Activated CD4-positive, alpha-beta T cell treated with anti-CD3 and anti-CD28 coated beads, Interleukin-2, amount 50 U/mL, for 48 hours (primary cell): ENCODE measurements around the gene RBMX2.
"Not testable (repeated sequence)": the region's sequence is repeated elsewhere in the genome, so short reads cannot be mapped to it uniquely, and the experiment has no call there.

Experiments
- DNase-seq, 2 experiments: peaks; one replicate each; pipeline ENCODE4 v3.0.0-alpha.2; 2020

RBMX2 gene

GRCh38 chrX:130401415-130402207, at the start of gene RBMX2:
Gene RBMX2, plus strand, starts transcription at chrX:130401987. Its CDS starts 46 bp downstream, at chrX:130402033.
- DNase-seq: peak; percentile 62 to 67

- not testable (repeated sequence) for DNase-seq
These were observed 49.7 kb upstream of the RBMX2 start for GRCh38 chrX:130352050-130352449.

GRCh38 chrX:130376077-130376476, 25.7 kb upstream of the RBMX2 start:
- DNase-seq: no peak

GRCh38 chrX:130378024-130378669, 23.6 kb upstream of the RBMX2 start:
- no peak for DNase-seq

GRCh38 chrX:130385520-130385919, 16.3 kb upstream of the RBMX2 start, which contains the start of gene GPR119:
Gene GPR119, minus strand, starts transcription at chrX:130385674. Its CDS starts 227 bp downstream, at chrX:130385447.
- no peak for DNase-seq

- DNase-seq: no peak
These were observed 15.4 kb upstream of the RBMX2 start for GRCh38 chrX:130386408-130386808.

- peak in 1 of 2 experiments; percentile 4 for DNase-seq
These were observed 8.2 kb upstream of the RBMX2 start for GRCh38 chrX:130393451-130394074.

- no peak for DNase-seq
These were observed 6.4 kb upstream of the RBMX2 start for GRCh38 chrX:130395341-130395740.

GRCh38 chrX:130402208-130402684, 459 bp downstream of the RBMX2 start:
- DNase-seq: no peak

GRCh38 chrX:130413415-130413814, 11.6 kb downstream of the RBMX2 start:
- no peak for DNase-seq

GRCh38 chrX:130414800-130415199, 13.0 kb downstream of the RBMX2 start:
- DNase-seq: no peak

GRCh38 chrX:130415201-130415600, 13.4 kb downstream of the RBMX2 start:
- no peak for DNase-seq

- DNase-seq: no peak
These were observed 15.0 kb downstream of the RBMX2 start for GRCh38 chrX:130416785-130417184.

- DNase-seq: no peak
These were observed 16.3 kb downstream of the RBMX2 start for GRCh38 chrX:130418066-130418465.

GRCh38 chrX:130418740-130419139, 17.0 kb downstream of the RBMX2 start:
- DNase-seq: no peak

GRCh38 chrX:130419263-130419662, 17.5 kb downstream of the RBMX2 start:
- no peak for DNase-seq

- DNase-seq: no peak
These were observed 24.7 kb downstream of the RBMX2 start for GRCh38 chrX:130426531-130426930.

GRCh38 chrX:130429236-130429635, 27.4 kb downstream of the RBMX2 start:
- not testable (repeated sequence) for DNase-seq

GRCh38 chrX:130435937-130436336, 34.1 kb downstream of the RBMX2 start:
- no peak for DNase-seq

- DNase-seq: not testable (repeated sequence)
These were observed 36.2 kb downstream of the RBMX2 start for GRCh38 chrX:130437996-130438395.

- no peak for DNase-seq
These were observed 42.1 kb downstream of the RBMX2 start for GRCh38 chrX:130443875-130444274.

GRCh38 chrX:130444641-130445336, 43.0 kb downstream of the RBMX2 start:
- no peak for DNase-seq

- no peak for DNase-seq
These were observed 45.2 kb downstream of the RBMX2 start for GRCh38 chrX:130446974-130447373.
